H1 (cell line): Measurements from ENCODE around the gene DIAPH1. TPM values are rescaled to one million over a fixed set of nuclear protein-coding genes. Genes with fewer than 3 reads are reported as not detected.

ENCODE experiments used
- CTCF ChIA-PET: fragments of 300-600 bp; sonication (Branson Sonifier 250); formaldehyde crosslinking; loops from one replicate; lab custom pipeline; 2021; ENCODE audit not compliant: partially characterized antibody; lab: Charles Lee
- POLR2A ChIA-PET: fragments of 300-600 bp; sonication (Branson Sonifier 250); formaldehyde crosslinking; loops from one replicate; lab custom pipeline; 2021; ENCODE audit warnings: inconsistent platforms; ENCODE audit not compliant: partially characterized antibody; lab: Charles Lee
- DNase-seq, 2 experiments: peaks; one replicate each; pipeline versions ENCODE4 v3.0.0 to v3.0.0-alpha.2; 2010 to 2022; ENCODE audit warnings: low spot score in 2 of 2, low read depth in 1 of 2, mixed read lengths in 1 of 2
- FAIRE-seq: peaks from 2 replicates; lab custom pipeline; 2011; peaks lifted over from hg19 to GRCh38; lab: Jason Lieb, UNC
- H2AFZ ChIP-seq: 2 replicates; pipeline ENCODE4 v1.8.1; 2012; ENCODE audit warnings: low read length, inconsistent platforms
- H2AK5ac ChIP-seq: 2 replicates; pipeline ENCODE4 v1.6.1; 2013; ENCODE audit warnings: low read depth, low read length
- H2BK120ac ChIP-seq: replicated peaks from 2 replicates; pipeline ENCODE3; 2013; ENCODE audit warnings: low read depth, low read length, inconsistent platforms
- H2BK12ac ChIP-seq: 2 replicates; pipeline ENCODE4 v1.6.1; 2013; ENCODE audit warnings: low read depth, low read length
- H2BK15ac ChIP-seq: 2 replicates; pipeline ENCODE4 v1.6.1; 2013; ENCODE audit warnings: low read length
- H2BK20ac ChIP-seq: 2 replicates; pipeline ENCODE4 v1.6.1; 2013; ENCODE audit warnings: low read length
- H2BK5ac ChIP-seq: 2 replicates; pipeline ENCODE4 v1.6.1; 2013; ENCODE audit warnings: low read depth, low read length
- H3K14ac ChIP-seq: 2 replicates; pipeline ENCODE4 v1.6.1; 2013; ENCODE audit warnings: inconsistent platforms; ENCODE audit not compliant: insufficient read length
- H3K18ac ChIP-seq: 2 replicates; pipeline ENCODE4 v1.6.1; 2013; ENCODE audit warnings: low read length; ENCODE audit errors: extremely low read depth
- H3K23ac ChIP-seq: 2 replicates; pipeline ENCODE4 v1.6.1; 2013; ENCODE audit warnings: inconsistent platforms; ENCODE audit not compliant: insufficient read length
- H3K23me2 ChIP-seq: 2 replicates; pipeline ENCODE4 v1.6.1; 2013; ENCODE audit warnings: low read depth, low read length
- H3K27ac ChIP-seq: 2 replicates; pipeline ENCODE4 v1.6.1; 2011; ENCODE audit warnings: low read depth, low read length, inconsistent platforms
- H3K27me3 ChIP-seq, 4 experiments: replicated peaks in 1 of 4; 1 replicate in 1 of 4; 2 replicates in 3 of 4; pipeline versions ENCODE4 v1.6.1 to v1.8.1; 2011 to 2013; ENCODE audit warnings: low read length in 3 of 4, mild to moderate bottlenecking in 3 of 4, inconsistent platforms in 2 of 4, mixed read lengths in 2 of 4, moderate library complexity in 1 of 4; ENCODE audit not compliant: control insufficient read depth in 3 of 4, insufficient read depth in 3 of 4; ENCODE audit errors: extremely low read depth in 1 of 4
- H3K36me3 ChIP-seq, 4 experiments: 2 replicates each; pipeline versions ENCODE4 v1.6.1 to v1.8.1; 2011 to 2013; ENCODE audit warnings: mild to moderate bottlenecking in 4 of 4, low read length in 3 of 4, moderate library complexity in 2 of 4, control low read depth in 1 of 4, inconsistent platforms in 1 of 4; ENCODE audit not compliant: insufficient read depth in 4 of 4, control insufficient read depth in 2 of 4
- H3K4ac ChIP-seq: replicated peaks from 2 replicates; pipeline ENCODE3; 2013; ENCODE audit warnings: low read length, low read depth, mixed read lengths, inconsistent platforms; ENCODE audit not compliant: insufficient read length
- H3K4me1 ChIP-seq, 4 experiments: replicated peaks in 1 of 4; 1 replicate in 1 of 4; 2 replicates in 3 of 4; pipeline versions ENCODE4 v1.6.1 to v1.8.1; 2011 to 2013; ENCODE audit warnings: low read length in 3 of 4, inconsistent platforms in 2 of 4, mixed read lengths in 1 of 4; ENCODE audit not compliant: insufficient read depth in 4 of 4, control insufficient read depth in 3 of 4
- H3K4me2 ChIP-seq, 2 experiments: 2 replicates each; pipeline versions ENCODE4 v1.6.1 to v1.8.1; 2011 to 2013; ENCODE audit warnings: low read depth in 2 of 2, low read length in 2 of 2, control low read depth in 1 of 2, inconsistent platforms in 1 of 2, mild to moderate bottlenecking in 1 of 2; ENCODE audit not compliant: insufficient read depth in 1 of 2
- H3K4me3 ChIP-seq, 4 experiments: fragments of 200-600, 300-600 bp in 1 of 4; sonication (generic), shearing (Covaris generic), sonication (Bioruptor Twin) in 1 of 4; 2 replicates each; pipeline versions ENCODE4 v1.5.1 to v1.8.1; 2011 to 2016; ENCODE audit warnings: low read length in 4 of 4, low read depth in 3 of 4, control low read depth in 2 of 4, inconsistent platforms in 2 of 4, mild to moderate bottlenecking in 2 of 4, mixed read lengths in 1 of 4, moderate library complexity in 1 of 4; ENCODE audit not compliant: insufficient read depth in 2 of 4; ENCODE audit errors: extremely low read depth in 1 of 4
- H3K56ac ChIP-seq: replicated peaks from 2 replicates; pipeline ENCODE3; 2013; ENCODE audit warnings: low read depth, mild to moderate bottlenecking, mixed read lengths, low read length, inconsistent platforms; ENCODE audit not compliant: insufficient read length
- H3K79me1 ChIP-seq: 2 replicates; pipeline ENCODE4 v1.6.1; 2013; ENCODE audit warnings: low read depth, low read length, control low read depth
- H3K79me2 ChIP-seq, 2 experiments: 2 replicates each; pipeline versions ENCODE4 v1.6.1 to v1.8.1; 2012 to 2013; ENCODE audit warnings: low read length in 2 of 2, mild to moderate bottlenecking in 2 of 2, inconsistent platforms in 1 of 2; ENCODE audit not compliant: insufficient read depth in 2 of 2, control insufficient read depth in 1 of 2
- H3K9ac ChIP-seq, 4 experiments: replicated peaks in 1 of 4; 1 replicate in 1 of 4; 2 replicates in 3 of 4; pipeline versions ENCODE4 v1.6.1 to v1.8.1; 2011 to 2013; ENCODE audit warnings: low read depth in 3 of 4, low read length in 3 of 4, control low read depth in 2 of 4, mild to moderate bottlenecking in 2 of 4, moderate library complexity in 2 of 4, inconsistent platforms in 1 of 4; ENCODE audit errors: extremely low read depth in 1 of 4
- H3K9me3 ChIP-seq, 2 experiments: 2 replicates each; pipeline versions ENCODE4 v1.6.1 to v1.8.1; 2012 to 2013; ENCODE audit warnings: mild to moderate bottlenecking in 2 of 2, moderate library complexity in 2 of 2, control low read depth in 1 of 2, inconsistent platforms in 1 of 2, low read depth in 1 of 2, low read length in 1 of 2, mixed read lengths in 1 of 2; ENCODE audit not compliant: insufficient read depth in 2 of 2
- H4K20me1 ChIP-seq, 2 experiments: replicated peaks in 1 of 2; 2 replicates each; pipeline versions ENCODE3 to v1.8.1; 2011 to 2013; ENCODE audit warnings: inconsistent platforms in 2 of 2, low read length in 2 of 2, mild to moderate bottlenecking in 1 of 2; ENCODE audit not compliant: insufficient read depth in 2 of 2, control insufficient read depth in 1 of 2
- H4K5ac ChIP-seq: 2 replicates; pipeline ENCODE4 v1.6.1; 2013; ENCODE audit warnings: low read length, low read depth, mixed read lengths, inconsistent platforms; ENCODE audit not compliant: insufficient read length
- H4K8ac ChIP-seq: 2 replicates; pipeline ENCODE4 v1.8.0; 2013; ENCODE audit warnings: mild to moderate bottlenecking, moderate library complexity, low read length, inconsistent platforms; ENCODE audit not compliant: insufficient read depth; ENCODE audit errors: extremely low read depth
- H4K91ac ChIP-seq: replicated peaks from 2 replicates; pipeline ENCODE3; 2013; ENCODE audit warnings: low read length, mixed read lengths, inconsistent platforms; ENCODE audit not compliant: insufficient read length
- ATF3 ChIP-seq: IDR thresholded peaks from 2 replicates; pipeline ENCODE4 v1.6.1; 2011; ENCODE audit warnings: low read depth, mild to moderate bottlenecking, low read length; ENCODE audit not compliant: insufficient read depth
- GTF2F1 ChIP-seq: IDR thresholded peaks from 2 replicates; pipeline ENCODE4 v1.6.1; 2012; ENCODE audit warnings: low read depth, low read length, improper control_type of control experiment, borderline replicate concordance
- NANOG ChIP-seq: IDR thresholded peaks from 2 replicates; pipeline ENCODE4 v1.6.1; 2011; ENCODE audit warnings: low read length, low read depth, mild to moderate bottlenecking, inconsistent platforms; ENCODE audit not compliant: insufficient read depth, poor library complexity, severe bottlenecking
- NRF1 ChIP-seq: IDR thresholded peaks from 2 replicates; pipeline ENCODE4 v1.6.1; 2011; ENCODE audit warnings: mild to moderate bottlenecking, low read depth, low read length, improper control_type of control experiment
- POU5F1 ChIP-seq: IDR thresholded peaks from 2 replicates; pipeline ENCODE4 v1.6.1; 2011; ENCODE audit warnings: low read depth, mild to moderate bottlenecking, low read length, moderate library complexity
- RFX5 ChIP-seq: IDR thresholded peaks from 2 replicates; pipeline ENCODE4 v1.6.1; 2011; ENCODE audit warnings: low read depth, low read length, improper control_type of control experiment, borderline replicate concordance
- SIRT6 ChIP-seq: IDR thresholded peaks from one replicate; pipeline ENCODE4 v1.7.1; 2012; ENCODE audit warnings: low read length, inconsistent platforms
- SP1 ChIP-seq: IDR thresholded peaks from 2 replicates; pipeline ENCODE4 v1.6.1; 2011; ENCODE audit warnings: low read depth, low read length
- SRF ChIP-seq: IDR thresholded peaks from 2 replicates; pipeline ENCODE4 v1.6.1; 2011; ENCODE audit warnings: mild to moderate bottlenecking, low read depth, low read length, moderate library complexity
- TBP ChIP-seq: IDR thresholded peaks from 2 replicates; pipeline ENCODE4 v1.6.1; 2011; ENCODE audit warnings: low read depth, low read length, improper control_type of control experiment
- WGBS, 2 experiments: shearing (Covaris generic) in 1 of 2; methylation state at CpG; one replicate each; pipeline versions ENCODE4 v1.1.6 to v1.1.7; 2013 to 2015; ENCODE audit warnings: low lambda C conversion rate in 2 of 2, mixed read lengths in 2 of 2, inconsistent platforms in 1 of 2, low coverage in 1 of 2, missing lambda C conversion rate in 1 of 2; ENCODE audit not compliant: insufficient replicate concordance in 2 of 2, insufficient coverage in 1 of 2, insufficient read length in 1 of 2; ENCODE audit errors: extremely low coverage in 1 of 2, missing lambda C conversion rate in 1 of 2; 5-methylcytosine and 5-hydroxymethylcytosine counted together
- polyA plus RNA-seq, 7 experiments: library from polyadenylated mRNA; depleted of rRNA in 3 of 7; stranded (reverse) in 5 of 7; unstranded in 2 of 7; fragments of >200 nt in 5 of 7; fragments of 200-250 nt in 2 of 7; gene quantifications; 1 replicate in 5 of 7; 2 replicates in 1 of 7; 4 replicates in 1 of 7; pipeline versions ENCODE4 v1.2.1 to v1.2.3, GENCODE V29; 2011 to 2013; ENCODE audit warnings: missing spikeins in 2 of 7, mixed read lengths in 2 of 7
- total RNA-seq: library from RNA; stranded (reverse); fragmentation: NEBNext Ultra II Directional; extraction: Animal tissue kit (Norgen Biotek cat#: 25700); gene quantifications from 2 replicates; pipeline ENCODE4 v1.2.1, GENCODE V29; 2021

The DIAPH1 gene
- total and polyA plus RNA-seq, 2 of the 8 experiments (the other 6 are each of a cell fraction or from before 2014, with no cell fraction given), result 61.2 to 114 TPM

- no peak overlapping the region for H2BK20ac ChIP-seq
- H4K5ac ChIP-seq, result no peak overlapping the region
- peaks cover 24 to 48% (median 42%) of the 10 kb centered on the region in 4 experiments for H3K36me3 ChIP-seq
- WGBS, 2 experiments, result 39% methylated on average over 12 of the region's 12 CpGs; no CpG with 5 or more reads in 1 of the 2 experiments
- H3K9me3 ChIP-seq, result no peaks in the 10 kb centered on the region
- H2BK120ac ChIP-seq, result no peak overlapping the region
- no peak overlapping the region for H3K4ac ChIP-seq
- no peaks in the 10 kb centered on the region for H3K23me2 ChIP-seq
- H3K79me2 ChIP-seq, result no peaks in the 10 kb centered on the region
- POLR2A ChIA-PET, result interaction anchor here (0.6 to 4.8 kb wide), 9 partner anchors 11 to 111 kb away, joined by 3 to 29 read pairs (median 4); partner anchors contain the start of genes PCDHGA11, PCDHGB7 and PCDHGC5
- no peak overlapping the region for H3K14ac ChIP-seq
- H2BK5ac ChIP-seq, result no peak overlapping the region
- FAIRE-seq, result peak; percentile 99
- no peaks in the 10 kb centered on the region for H4K20me1 ChIP-seq
- CTCF ChIA-PET, result interaction anchor here (0.6 to 50.9 kb wide), 49 partner anchors 10 to 439 kb away, joined by 3 to 1236 read pairs (median 5); partner anchors contain the start of genes PCDHB12, PCDHB14, PCDHB15 and PCDHB16
- peak overlapping the region; percentile 26; the same call in 1 of the 2 replicates for H3K27ac ChIP-seq
- H2BK15ac ChIP-seq, result no peak overlapping the region
- H4K91ac ChIP-seq, result peak overlapping the region; percentile 27
- no peaks in the 10 kb centered on the region for H3K27me3 ChIP-seq
- H3K79me1 ChIP-seq, result no peaks in the 10 kb centered on the region
- H2BK12ac ChIP-seq, result no peak overlapping the region
- H3K4me2 ChIP-seq, result peak overlapping the region in 1 of 2 experiments; percentile 17; a peak in 1 of 4 replicates
- no peak overlapping the region for H3K18ac ChIP-seq
- DNase-seq, result peak; percentile 90 to 95
- no peak overlapping the region for H3K23ac ChIP-seq
- H4K8ac ChIP-seq, result no peak overlapping the region
- H2AFZ ChIP-seq, result no peak overlapping the region
- no peak overlapping the region for H2AK5ac ChIP-seq
- H3K9ac ChIP-seq, result no peak overlapping the region
- no peak overlapping the region for H3K56ac ChIP-seq
- H3K4me3 ChIP-seq, result no peak overlapping the region
- peaks cover 2 to 15% (median 8%) of the 10 kb centered on the region in 4 experiments; a peak in 6 of 7 replicates for H3K4me1 ChIP-seq
- TF ChIP-seq GTF2F1, result no peak
- TF ChIP-seq SRF, result no peak
- no peak for TF ChIP-seq NRF1
- peak; percentile 52; the same call in 1 of the 2 replicates for TF ChIP-seq TBP
- TF ChIP-seq SIRT6, result no peak
- TF ChIP-seq RFX5, result peak; percentile 65
- no peak for TF ChIP-seq POU5F1
- TF ChIP-seq SP1, result peak; percentile 69; the same call in 1 of the 2 replicates
- TF ChIP-seq ATF3, result 0 out of 2 replicates have a peak, but pooled peaks have one; percentile 40
- TF ChIP-seq NANOG, result peak; percentile 47
Observed at GRCh38 chr5:141524604-141525597, 93.9 kb downstream of the DIAPH1 start.
